HepG2 (cell line): ENCODE data around the gene DAPK1. TPM values are rescaled to one million over a fixed set of nuclear protein-coding genes. Genes with fewer than 3 reads are reported as not detected.

Experiments
- CCAR2 ChIP-seq: fragments of 200-400 bp; formaldehyde crosslinking; optimal IDR thresholded peaks from 2 replicates; pipeline ENCODE3; 2018; ENCODE audit warnings: low read depth, mild to moderate bottlenecking, low read length, moderate library complexity
- DBP ChIP-seq: sonication (generic); formaldehyde crosslinking; IDR thresholded peaks from 2 replicates; pipeline ENCODE4 v1.4.0; 2020; ENCODE audit warnings: missing genetic modification reagents; ENCODE audit errors: not compliant biosample characterization
- FOXA3 ChIP-seq: IDR thresholded peaks from 2 replicates; pipeline ENCODE4 v1.6.1; 2016; ENCODE audit warnings: missing genetic modification reagents, missing compliant biosample characterization
- GFI1 ChIP-seq: sonication (generic); formaldehyde crosslinking; IDR thresholded peaks from 2 replicates; pipeline ENCODE4 v1.5.0; 2020; ENCODE audit warnings: missing genetic modification reagents, mild to moderate bottlenecking, borderline replicate concordance
- HNF1B ChIP-seq: sonication (generic); formaldehyde crosslinking; IDR thresholded peaks from 2 replicates; pipeline ENCODE4 v1.5.1; 2020; ENCODE audit warnings: mild to moderate bottlenecking, moderate library complexity, missing genetic modification reagents
- JUN ChIP-seq: sonication (generic); formaldehyde crosslinking; IDR thresholded peaks from 2 replicates; pipeline ENCODE4 v1.4.0; 2020; ENCODE audit warnings: mild to moderate bottlenecking, missing genetic modification reagents
- MEIS2 ChIP-seq: sonication (generic); formaldehyde crosslinking; IDR thresholded peaks from 2 replicates; pipeline ENCODE4 v1.9.0; 2021; ENCODE audit warnings: mild to moderate bottlenecking, missing genetic modification reagents
- MNT ChIP-seq: fragments of 450-650 bp; IDR thresholded peaks from 2 replicates; pipeline ENCODE4 v1.6.1; 2016
- SATB2 ChIP-seq: sonication (generic); formaldehyde crosslinking; IDR thresholded peaks from 2 replicates; pipeline ENCODE4 v1.5.0; 2020; ENCODE audit warnings: missing genetic modification reagents
- SIX1 ChIP-seq: sonication (generic); formaldehyde crosslinking; IDR thresholded peaks from 2 replicates; pipeline ENCODE4 v1.4.0; 2020; ENCODE audit warnings: missing genetic modification reagents, borderline replicate concordance
- SKIL ChIP-seq: sonication (generic); formaldehyde crosslinking; IDR thresholded peaks from 2 replicates; pipeline ENCODE4 v1.8.0; 2022; ENCODE audit warnings: missing genetic modification reagents, mild to moderate bottlenecking, moderate library complexity, borderline replicate concordance
- XRCC5 ChIP-seq: fragments of 200-400 bp; formaldehyde crosslinking; optimal IDR thresholded peaks from 2 replicates; pipeline ENCODE3; 2017; ENCODE audit warnings: mild to moderate bottlenecking, low read length
- ZBTB49 ChIP-seq: sonication (generic); formaldehyde crosslinking; IDR thresholded peaks from 2 replicates; pipeline ENCODE4 v1.4.0; 2020; ENCODE audit warnings: missing genetic modification reagents, borderline replicate concordance
- ZNF234 ChIP-seq: sonication (generic); formaldehyde crosslinking; conservative IDR thresholded peaks from 2 replicates; pipeline ENCODE4 v1.5.1; 2020; ENCODE audit warnings: mild to moderate bottlenecking, missing genetic modification reagents
- ZNF512B ChIP-seq: sonication (generic); formaldehyde crosslinking; IDR thresholded peaks from 2 replicates; pipeline ENCODE4 v1.5.1; 2020; ENCODE audit warnings: missing genetic modification reagents, mild to moderate bottlenecking, borderline replicate concordance
- ZNF569 ChIP-seq: sonication (generic); formaldehyde crosslinking; IDR thresholded peaks from 2 replicates; pipeline ENCODE4 v1.5.0; 2020; ENCODE audit warnings: mild to moderate bottlenecking, missing genetic modification reagents, moderate library complexity, borderline replicate concordance
- polyA plus RNA-seq, 8 experiments: library from polyadenylated mRNA; depleted of rRNA in 3 of 8; stranded (reverse) in 7 of 8; unstranded in 1 of 8; fragments of >200 nt; fragmentation: Illumina TruSeq in 4 of 8; extraction: Trizol in 4 of 8; gene quantifications; 2 replicates each; pipeline versions ENCODE4 v1.2.1 to v1.2.3, GENCODE V29; 2011 to 2016; ENCODE audit warnings: low read depth in 4 of 8, missing spikeins in 1 of 8, mixed read lengths in 1 of 8; ENCODE audit not compliant: insufficient read depth in 1 of 8
- total RNA-seq, 5 experiments: library from RNA; depleted of rRNA; stranded (reverse); fragments of >200 nt; fragmentation: Illumina TruSeq; extraction: Trizol; gene quantifications; 2 replicates each; pipeline ENCODE4 v1.2.3, GENCODE V29; 2016; ENCODE audit warnings: low read depth in 1 of 5

The DAPK1 gene
- total and polyA plus RNA-seq, 2 of the 13 experiments (the other 11 are each of a cell fraction or from before 2014, with no cell fraction given), result 35.7 to 35.9 TPM

GRCh38 chr9:87505869-87506678, 8.4 kb downstream of the DAPK1 start (continued):
- TF ChIP-seq SATB2, result no peak
- no peak for TF ChIP-seq ZNF512B
- TF ChIP-seq HNF1B (CRISPR knock-in tag), result peak; percentile 88
- TF ChIP-seq ZNF569 (CRISPR knock-in tag), result no peak
- peak; percentile 66; the same call in 1 of the 2 replicates for TF ChIP-seq SIX1 (CRISPR knock-in tag)
- TF ChIP-seq MEIS2 (CRISPR knock-in tag), result no peak
- TF ChIP-seq SKIL (CRISPR knock-in tag), result peak; percentile 88
- no peak for TF ChIP-seq JUN (CRISPR knock-in tag)
- TF ChIP-seq ZNF234 (CRISPR knock-in tag), result no peak
- peak; percentile 31 for TF ChIP-seq XRCC5
- peak; percentile 44; the same call in 1 of the 2 replicates for TF ChIP-seq GFI1 (CRISPR knock-in tag)
- no peak for TF ChIP-seq DBP
- no peak for TF ChIP-seq CCAR2
- TF ChIP-seq ZBTB49 (CRISPR knock-in tag), result no peak
- TF ChIP-seq FOXA3 (CRISPR knock-in tag), result peak; percentile 85
- no peak for TF ChIP-seq MNT
